Measurements from ENCODE around the gene CMC1.
"Not testable (repeated sequence)": the region's sequence is repeated elsewhere in the genome, so short reads cannot be mapped to it uniquely, and the experiment has no call there.

The CMC1 gene

GRCh38 chr3:28267984-28268849 is 26.8 kb downstream of the CMC1 start:
- peaks cover 35% of the 10 kb centered on the region for H3K9me3 Mint-ChIP-seq
- H3K36me3 Mint-ChIP-seq (ENCODE audit: low read depth) = peaks cover 56% of the 10 kb centered on the region
- H3K27ac Mint-ChIP-seq = no peak overlapping the region
- no peak for TF ChIP-seq CTCF (IDR thresholded peaks at IDR 0.05)
- no peak overlapping the region for H3K4me3 Mint-ChIP-seq
- H3K27me3 Mint-ChIP-seq (ENCODE audit: low read depth, poor library complexity) = no peaks in the 10 kb centered on the region
- H3K4me1 Mint-ChIP-seq = no peaks in the 10 kb centered on the region
- DNase-seq = no peak

GRCh38 chr3:28268989-28269388 is 27.6 kb downstream of the CMC1 start:
- no peak for TF ChIP-seq CTCF (IDR thresholded peaks at IDR 0.05)
- Mint-ChIP-seq H3K4me3 (no peak overlapping the region), H3K4me1 (no peaks in the 10 kb centered on the region), H3K27me3 (ENCODE audit: low read depth, poor library complexity) (no peaks in the 10 kb centered on the region), H3K27ac (no peak overlapping the region), H3K36me3 (ENCODE audit: low read depth) (peaks cover 56% of the 10 kb centered on the region), H3K9me3 (peaks cover 43% of the 10 kb centered on the region)
- DNase-seq = no peak

DNA sequence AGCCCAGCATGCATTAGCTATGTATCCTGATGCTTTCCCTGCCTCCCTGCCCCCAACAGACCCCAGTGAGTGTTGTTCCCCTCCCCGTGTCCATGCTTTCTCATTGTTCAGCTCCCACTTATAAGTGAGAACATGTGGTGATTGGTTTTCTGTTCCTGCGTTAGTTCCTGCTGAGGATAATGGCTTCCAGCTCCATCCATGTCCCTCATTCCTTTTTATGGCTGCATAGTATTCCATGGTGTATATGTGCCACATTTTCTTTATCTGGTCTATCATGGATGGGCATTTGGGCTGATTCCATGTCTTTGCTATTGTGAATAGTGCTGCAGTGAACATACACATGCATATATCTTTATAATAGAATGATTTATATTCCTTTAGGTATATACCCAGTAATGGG is 28.5 kb downstream of the CMC1 start:
- H3K27ac Mint-ChIP-seq; H3K4me1 Mint-ChIP-seq; DNase-seq; H3K27me3 Mint-ChIP-seq (ENCODE audit: low read depth, poor library complexity); H3K4me3 Mint-ChIP-seq: not testable (repeated sequence)
- peaks cover 51% of the 10 kb centered on the region for H3K9me3 Mint-ChIP-seq
- H3K36me3 Mint-ChIP-seq (ENCODE audit: low read depth) = peaks cover 59% of the 10 kb centered on the region

- peaks cover 53% of the 10 kb centered on the region for H3K9me3 Mint-ChIP-seq
- H3K36me3 Mint-ChIP-seq (ENCODE audit: low read depth) = peaks cover 83% of the 10 kb centered on the region
- no peak for TF ChIP-seq CTCF (IDR thresholded peaks at IDR 0.05)
- no peak overlapping the region for H3K4me3 Mint-ChIP-seq
- H3K27me3 Mint-ChIP-seq (ENCODE audit: low read depth, poor library complexity) = no peaks in the 10 kb centered on the region
- H3K27ac Mint-ChIP-seq = no peak overlapping the region
- DNase-seq = no peak
- no peaks in the 10 kb centered on the region for H3K4me1 Mint-ChIP-seq
Observed at GRCh38 chr3:28273837-28274236, 32.4 kb downstream of the CMC1 start.

- Mint-ChIP-seq H3K27me3 (ENCODE audit: low read depth, poor library complexity) (no peaks in the 10 kb centered on the region), H3K4me3 (no peak overlapping the region), H3K36me3 (ENCODE audit: low read depth) (peaks cover 42% of the 10 kb centered on the region), H3K9me3 (peaks cover 11% of the 10 kb centered on the region), H3K4me1 (peaks cover 15% of the 10 kb centered on the region), H3K27ac (peak overlapping the region; percentile 26)
- TF ChIP-seq CTCF (IDR thresholded peaks at IDR 0.05) = no peak
- no peak for DNase-seq
Observed at GRCh38 chr3:28278918-28279317, 37.5 kb downstream of the CMC1 start.

GRCh38 chr3:28279770-28280169 is 38.4 kb downstream of the CMC1 start:
- TF ChIP-seq CTCF (IDR thresholded peaks at IDR 0.05) = no peak
- Mint-ChIP-seq H3K36me3 (ENCODE audit: low read depth) (peaks cover 38% of the 10 kb centered on the region), H3K27me3 (ENCODE audit: low read depth, poor library complexity) (no peaks in the 10 kb centered on the region), H3K4me3 (no peak overlapping the region), H3K4me1 (peaks cover 21% of the 10 kb centered on the region), H3K9me3 (peaks cover 3% of the 10 kb centered on the region), H3K27ac (no peak overlapping the region)
- no peak for DNase-seq

Data from nephron progenitor cell (in vitro differentiated cells).